GM08714 (cell line): ENCODE results near the gene FBXO42.
"Not testable (repeated sequence)": the region's sequence is repeated elsewhere in the genome, so short reads cannot be mapped to it uniquely, and the experiment has no call there.

Source experiments
- H3K4me3 ChIP-seq: fragments of 200-500 bp; sonication (Bioruptor generic); 2 replicates; pipeline ENCODE4 v1.5.1; 2014; ENCODE audit warnings: mild to moderate bottlenecking, low read length, inconsistent platforms
- ZNF274 ChIP-seq: IDR thresholded peaks from 2 replicates; pipeline ENCODE4 v1.6.1; 2012; ENCODE audit warnings: mild to moderate bottlenecking, low read depth, low read length

FBXO42 gene

GRCh38 chr1:16356867-16357266 is 4.6 kb upstream of the FBXO42 start:
- no peak for TF ChIP-seq ZNF274
- H3K4me3 ChIP-seq: no peak overlapping the region

- TF ChIP-seq ZNF274: no peak
Measured at GRCh38 chr1:16354619-16355018, 2.3 kb upstream of the FBXO42 start.

GRCh38 chr1:16352842-16353535 is 709 bp upstream of the FBXO42 start:
- no peak for TF ChIP-seq ZNF274
- H3K4me3 ChIP-seq: peak overlapping the region; percentile 72

More at GRCh38 chr1:16354619-16355018, 2.3 kb upstream of the FBXO42 start:
- H3K4me3 ChIP-seq: no peak overlapping the region

- peak overlapping the region; percentile 82 for H3K4me3 ChIP-seq
- TF ChIP-seq ZNF274: no peak
Measured at GRCh38 chr1:16351456-16351993, 755 bp downstream of the FBXO42 start.

GRCh38 chr1:16349847-16350406 is 2.4 kb downstream of the FBXO42 start:
- H3K4me3 ChIP-seq: no peak overlapping the region
- TF ChIP-seq ZNF274: no peak

GRCh38 chr1:16348414-16349182 is 3.7 kb downstream of the FBXO42 start:
- H3K4me3 ChIP-seq: no peak overlapping the region
- no peak for TF ChIP-seq ZNF274

- not testable (repeated sequence) for H3K4me3 ChIP-seq
Measured at GRCh38 chr1:16343276-16343675, 9.0 kb downstream of the FBXO42 start.

- no peak overlapping the region for H3K4me3 ChIP-seq
- TF ChIP-seq ZNF274: no peak
Measured at GRCh38 chr1:16342331-16343062, 9.8 kb downstream of the FBXO42 start.

- H3K4me3 ChIP-seq: no peak overlapping the region
- TF ChIP-seq ZNF274: no peak
Measured at GRCh38 chr1:16340673-16341072, 11.6 kb downstream of the FBXO42 start.

- no peak for TF ChIP-seq ZNF274
- H3K4me3 ChIP-seq: no peak overlapping the region
Measured at GRCh38 chr1:16338961-16339360, 13.3 kb downstream of the FBXO42 start.

GRCh38 chr1:16334655-16335340 is 17.5 kb downstream of the FBXO42 start:
- no peak for TF ChIP-seq ZNF274
- no peak overlapping the region for H3K4me3 ChIP-seq

GRCh38 chr1:16326833-16327404 is 25.4 kb downstream of the FBXO42 start:
- no peak overlapping the region for H3K4me3 ChIP-seq
- no peak for TF ChIP-seq ZNF274

- no peak overlapping the region for H3K4me3 ChIP-seq
- no peak for TF ChIP-seq ZNF274
Measured at GRCh38 chr1:16324456-16324890, 27.8 kb downstream of the FBXO42 start.
